ENCODE results near the gene KDM3A.

Gene KDM3A

DNA sequence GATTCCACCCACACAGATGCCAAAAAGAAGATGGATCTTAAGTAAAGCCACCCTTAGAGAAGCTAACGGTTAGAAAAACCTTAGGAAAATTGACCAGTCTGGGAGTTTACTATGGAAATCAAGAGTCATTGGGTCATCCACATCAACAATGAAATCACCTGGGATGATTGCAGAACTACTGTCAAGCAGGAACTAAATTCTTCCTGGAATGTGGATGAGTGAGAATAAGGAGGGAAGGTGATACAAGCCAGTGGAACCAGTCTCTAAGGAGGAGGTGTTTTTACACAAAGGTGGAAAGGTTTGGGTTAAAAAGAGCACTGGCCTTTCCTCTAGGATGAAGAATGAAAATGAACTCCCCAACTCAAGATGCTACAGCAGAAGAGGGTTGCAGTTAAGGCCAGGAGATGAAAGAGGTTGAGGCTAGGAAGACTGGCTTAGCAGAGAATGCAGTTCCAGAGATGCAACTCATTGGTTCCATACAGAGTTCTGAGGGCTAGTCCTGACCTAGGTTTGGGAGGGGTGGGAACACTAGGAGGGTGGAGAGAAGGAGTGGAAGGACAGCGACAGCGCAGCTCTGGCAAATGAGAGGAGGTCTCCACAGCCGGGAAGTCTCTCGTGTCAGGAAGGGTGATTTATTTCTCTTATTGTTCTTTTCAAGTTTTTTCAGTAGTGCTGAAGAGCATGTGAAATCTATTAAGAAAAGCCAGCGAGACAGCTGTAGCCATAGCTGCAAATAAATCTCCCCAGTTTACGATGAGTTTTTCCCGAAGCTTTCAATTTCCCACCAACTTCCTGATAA, 27.7 kb upstream of the KDM3A start:
- POLR2A ChIA-PET: no interaction called here
- DNase-seq (ENCODE audit: extremely low spot score): no peak
- TF ChIP-seq, protein P1, sequence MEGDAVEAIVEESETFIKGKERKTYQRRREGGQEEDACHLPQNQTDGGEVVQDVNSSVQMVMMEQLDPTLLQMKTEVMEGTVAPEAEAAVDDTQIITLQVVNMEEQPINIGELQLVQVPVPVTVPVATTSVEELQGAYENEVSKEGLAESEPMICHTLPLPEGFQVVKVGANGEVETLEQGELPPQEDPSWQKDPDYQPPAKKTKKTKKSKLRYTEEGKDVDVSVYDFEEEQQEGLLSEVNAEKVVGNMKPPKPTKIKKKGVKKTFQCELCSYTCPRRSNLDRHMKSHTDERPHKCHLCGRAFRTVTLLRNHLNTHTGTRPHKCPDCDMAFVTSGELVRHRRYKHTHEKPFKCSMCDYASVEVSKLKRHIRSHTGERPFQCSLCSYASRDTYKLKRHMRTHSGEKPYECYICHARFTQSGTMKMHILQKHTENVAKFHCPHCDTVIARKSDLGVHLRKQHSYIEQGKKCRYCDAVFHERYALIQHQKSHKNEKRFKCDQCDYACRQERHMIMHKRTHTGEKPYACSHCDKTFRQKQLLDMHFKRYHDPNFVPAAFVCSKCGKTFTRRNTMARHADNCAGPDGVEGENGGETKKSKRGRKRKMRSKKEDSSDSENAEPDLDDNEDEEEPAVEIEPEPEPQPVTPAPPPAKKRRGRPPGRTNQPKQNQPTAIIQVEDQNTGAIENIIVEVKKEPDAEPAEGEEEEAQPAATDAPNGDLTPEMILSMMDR (IDR thresholded peaks at IDR 0.05; ENCODE audit: control extremely low read depth, extremely low read depth, low read depth, missing control alignments): no peak
- CTCF ChIA-PET: interaction anchor here (1.1 to 1.4 kb wide), 2 partner anchors 18 to 29 kb away, joined by 3 read pairs; no protein-coding TSS in a partner anchor

DNA sequence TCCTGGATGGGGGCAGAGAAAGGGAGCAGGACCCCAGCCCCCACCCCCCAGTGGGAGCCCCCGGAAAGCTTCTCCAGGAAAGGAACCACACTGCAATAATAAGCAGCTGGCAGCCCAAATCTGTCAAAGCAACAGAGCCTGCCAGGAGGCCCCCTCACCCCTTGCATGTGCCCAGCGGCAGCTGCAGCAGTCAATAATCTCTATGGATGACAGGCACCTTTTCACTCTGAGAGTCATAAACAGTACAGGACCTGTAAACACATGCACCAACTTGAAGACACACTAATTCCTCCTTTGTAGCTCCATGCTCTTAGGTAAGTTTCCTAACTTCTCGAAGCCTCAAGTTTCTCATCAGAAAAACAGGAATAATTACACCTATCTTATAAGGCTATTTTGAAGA, 26.2 kb upstream of the KDM3A start:
- CTCF ChIA-PET: interaction anchor here (0.6 to 1.5 kb wide), 4 partner anchors 9 to 18 kb away, joined by 3 to 9 read pairs (median 4); no protein-coding TSS in a partner anchor
- no peak for DNase-seq (ENCODE audit: extremely low spot score)
- TF ChIP-seq, protein P1 (IDR thresholded peaks at IDR 0.05; ENCODE audit: control extremely low read depth, extremely low read depth, low read depth, missing control alignments): no peak
- POLR2A ChIA-PET: no interaction called here

DNA sequence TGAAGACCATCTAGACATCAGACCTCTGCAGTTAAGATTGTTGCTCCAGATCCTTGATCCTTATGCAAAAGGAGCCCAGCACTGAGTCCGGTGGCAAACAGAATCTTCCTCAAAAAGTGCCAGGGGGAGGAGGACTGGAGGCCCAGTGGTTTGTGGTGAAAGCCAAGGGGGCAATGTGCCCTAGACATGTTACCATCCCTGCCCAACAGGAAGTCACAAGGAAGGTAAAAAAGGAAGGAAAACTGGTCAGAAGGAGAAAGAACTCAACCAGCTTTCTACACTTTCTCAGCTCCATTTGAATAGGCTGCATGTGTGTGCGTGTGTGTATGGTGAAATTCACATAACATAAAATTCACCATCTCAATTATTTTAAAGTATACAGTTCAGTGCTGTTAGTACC, 25.0 kb upstream of the KDM3A start:
- POLR2A ChIA-PET: no interaction called here
- CTCF ChIA-PET: no interaction called here

DNA sequence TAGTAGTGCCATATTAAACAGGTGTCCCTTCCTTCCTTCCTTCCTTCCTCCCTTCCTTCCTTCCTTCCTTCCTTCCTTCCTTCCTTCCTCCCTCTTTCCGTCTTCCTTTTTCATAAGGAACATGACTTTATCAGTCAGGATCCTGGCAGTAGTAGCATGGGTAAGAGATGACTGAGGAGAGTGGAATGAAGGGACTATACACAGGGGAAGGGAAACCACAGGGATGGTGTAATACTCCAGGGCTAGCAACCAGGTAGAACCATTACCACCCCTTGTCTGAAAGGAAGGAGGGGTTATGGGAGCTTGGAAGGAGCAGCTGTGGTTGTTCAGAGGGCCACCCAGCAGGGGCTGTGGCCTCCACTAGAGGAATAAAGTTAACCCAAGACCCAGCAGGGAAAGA, 23.2 kb upstream of the KDM3A start:
- ChIA-PET POLR2A (no interaction called here), CTCF (interaction anchor here (0.9 to 1.1 kb wide), 2 partner anchors 9 to 66 kb away, joined by 3 read pairs; no protein-coding TSS in a partner anchor)
- TF ChIP-seq, protein P1 (IDR thresholded peaks at IDR 0.05; ENCODE audit: control extremely low read depth, extremely low read depth, low read depth, missing control alignments): no peak
- no peak for DNase-seq (ENCODE audit: extremely low spot score)

More for the DNA sequence above, 25.0 kb upstream of the KDM3A start:
- no peak for DNase-seq (ENCODE audit: extremely low spot score)
- TF ChIP-seq, protein P1 (IDR thresholded peaks at IDR 0.05; ENCODE audit: control extremely low read depth, extremely low read depth, low read depth, missing control alignments): no peak

DNA sequence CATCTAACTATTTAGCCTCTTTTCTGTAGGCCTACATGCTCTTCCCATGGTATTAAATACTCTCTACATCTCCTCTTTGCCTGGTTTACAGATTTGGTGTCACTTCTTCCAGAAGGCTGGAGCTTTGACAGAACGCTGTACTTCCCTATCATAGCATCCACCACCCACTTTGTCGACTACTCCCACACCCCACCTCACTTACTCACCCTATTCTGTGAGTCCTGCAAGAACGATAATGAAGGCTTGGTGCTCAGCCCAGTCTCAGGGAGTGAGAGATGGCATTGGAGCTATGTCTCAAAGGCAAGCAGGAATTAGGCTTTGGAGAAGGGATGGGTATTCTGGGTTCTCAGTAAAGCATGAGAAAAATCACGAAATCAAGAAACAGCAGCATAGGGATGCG, 20.3 kb upstream of the KDM3A start:
- no peak for DNase-seq (ENCODE audit: extremely low spot score)
- ChIA-PET POLR2A (no interaction called here), CTCF (no interaction called here)
- TF ChIP-seq, protein P1 (IDR thresholded peaks at IDR 0.05; ENCODE audit: control extremely low read depth, extremely low read depth, low read depth, missing control alignments): no peak

DNA sequence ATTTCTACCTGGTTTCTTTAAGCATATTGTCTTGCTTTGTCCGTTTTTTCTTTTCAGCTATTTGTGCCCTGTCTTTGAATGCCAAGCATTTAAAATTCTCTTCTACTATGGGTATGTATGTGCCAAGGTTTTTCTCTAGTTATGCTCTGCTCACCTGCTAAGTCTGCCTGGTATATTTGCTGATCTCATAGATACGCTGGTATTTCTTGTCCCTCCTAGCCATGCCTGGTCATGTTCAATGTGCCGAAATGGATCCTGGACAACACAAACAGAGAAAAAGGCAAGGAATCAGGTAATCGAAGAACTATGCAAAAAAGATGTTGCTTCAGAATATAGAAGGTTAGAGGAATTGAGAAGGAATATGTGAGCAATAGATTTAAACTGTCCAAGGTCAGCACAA, 14.9 kb upstream of the KDM3A start:
- POLR2A ChIA-PET: no interaction called here
- TF ChIP-seq, protein P1 (IDR thresholded peaks at IDR 0.05; ENCODE audit: control extremely low read depth, extremely low read depth, low read depth, missing control alignments): no peak
- CTCF ChIA-PET: interaction anchor here (1.3 kb wide), 1 partner anchor 9 kb away, joined by 3 read pairs; no protein-coding TSS in a partner anchor
- DNase-seq (ENCODE audit: extremely low spot score): no peak

Data from GM10248 (cell line).